HepG2 (cell line): ENCODE data around the gene DYNC2I2. TPM values are rescaled to one million over a fixed set of nuclear protein-coding genes. Genes with fewer than 3 reads are reported as not detected.

ENCODE experiments used
- ATAC-seq: fragments of 200-7000 bp; cut with Tn5 transposase; 3 replicates; pipeline ENCODE4 v1.9.1; 2020; ENCODE audit warnings: mild to moderate bottlenecking, moderate library complexity
- BruUV-seq: library from RNA; stranded (reverse); fragments of 400-500 nt; replicated peaks from 2 replicates; lab custom pipeline; 2021; lab: Mats Ljungman, UMichigan
- CTCF ChIA-PET: fragments of 300-600 bp; formaldehyde crosslinking; extraction: SDS; loops from one replicate; lab custom pipeline; 2021; ENCODE audit warnings: low total read pairs, inconsistent platforms, low intra/inter-chr PET ratio; lab: Yijun Ruan, JAX
- POLR2A ChIA-PET: fragments of 350-600 bp; sonication (Branson Sonifier 250); formaldehyde crosslinking; loops from one replicate; lab custom pipeline; 2020; ENCODE audit warnings: antibody characterized with exemption, inconsistent platforms; lab: Yijun Ruan, JAX
- DNase-seq: peaks from one replicate; pipeline ENCODE4 v3.0.0-alpha.2; 2015; ENCODE audit warnings: low spot score
- FAIRE-seq: peaks from 3 replicates; lab custom pipeline; 2011; peaks lifted over from hg19 to GRCh38; lab: Jason Lieb, UNC
- H2AFZ ChIP-seq: one replicate; pipeline ENCODE4 v1.6.1; 2011; ENCODE audit warnings: low read length, inconsistent platforms
- H3K27ac ChIP-seq: fragments of 300-600 bp; 3 replicates; pipeline ENCODE4 v1.8.0; 2011; ENCODE audit warnings: mixed run types, mild to moderate bottlenecking, mixed read lengths, low read length, inconsistent platforms; ENCODE audit not compliant: insufficient read depth; ENCODE audit errors: extremely low read length
- H3K27me3 ChIP-seq, 2 experiments: fragments of 200-600 bp in 1 of 2; 2 replicates in 1 of 2; 3 replicates in 1 of 2; pipeline versions ENCODE4 v1.6.0 to v1.8.0; 2011; ENCODE audit warnings: low read length in 2 of 2, mild to moderate bottlenecking in 2 of 2, moderate library complexity in 2 of 2, inconsistent platforms in 1 of 2; ENCODE audit not compliant: insufficient read depth in 2 of 2, control insufficient read depth in 1 of 2
- H3K36me3 ChIP-seq, 2 experiments: fragments of 200-600 bp in 1 of 2; replicated peaks in 1 of 2; 2 replicates in 1 of 2; 3 replicates in 1 of 2; pipeline versions ENCODE4 v1.5.1 to v1.8.0; 2011; ENCODE audit warnings: low read length in 2 of 2, inconsistent platforms in 1 of 2; ENCODE audit not compliant: insufficient read depth in 2 of 2, control insufficient read depth in 1 of 2
- H3K4me1 ChIP-seq: 2 replicates; pipeline ENCODE4 v1.5.1; 2012; ENCODE audit warnings: low read length, inconsistent platforms; ENCODE audit not compliant: insufficient read depth
- H3K4me2 ChIP-seq: 2 replicates; pipeline ENCODE4 v1.6.0; 2011; ENCODE audit warnings: low read depth, low read length, inconsistent platforms
- H3K4me3 ChIP-seq, 3 experiments: fragments of 200-600 bp in 1 of 3; sonication (generic), shearing (Covaris generic) in 1 of 3; replicated peaks in 1 of 3; 2 replicates each; pipeline ENCODE4 v1.5.1; 2011 to 2016; ENCODE audit warnings: low read length in 3 of 3, inconsistent platforms in 2 of 3, low read depth in 2 of 3, mild to moderate bottlenecking in 2 of 3, control low read depth in 1 of 3, mixed read lengths in 1 of 3; ENCODE audit not compliant: insufficient read depth in 1 of 3
- H3K79me2 ChIP-seq: one replicate; pipeline ENCODE4 v1.6.1; 2011; ENCODE audit warnings: low read length, inconsistent platforms; ENCODE audit not compliant: insufficient read depth
- H3K9ac ChIP-seq: 2 replicates; pipeline ENCODE4 v1.6.0; 2011; ENCODE audit warnings: mild to moderate bottlenecking, low read depth, low read length, inconsistent platforms; ENCODE audit not compliant: insufficient read depth
- H3K9me3 ChIP-seq: 2 replicates; pipeline ENCODE4 v1.5.1; 2012; ENCODE audit warnings: mild to moderate bottlenecking, low read length
- H4K20me1 ChIP-seq: 2 replicates; pipeline ENCODE4 v1.6.0; 2011; ENCODE audit warnings: inconsistent platforms, mild to moderate bottlenecking, low read length, moderate library complexity; ENCODE audit not compliant: insufficient read depth
- ASH2L ChIP-seq: fragments of 300-600, 200-600 bp; sonication (generic); IDR thresholded peaks from 2 replicates; pipeline ENCODE4 v1.7.0; 2017; ENCODE audit warnings: low read depth, mild to moderate bottlenecking, moderate library complexity, mixed read lengths, low read length; ENCODE audit not compliant: insufficient read length
- HDAC2 ChIP-seq: sonication (generic); formaldehyde crosslinking; IDR thresholded peaks from 2 replicates; pipeline ENCODE4 v1.4.0; 2020; ENCODE audit warnings: missing genetic modification reagents
- MAFF ChIP-seq: IDR thresholded peaks from 2 replicates; pipeline ENCODE4 v1.6.1; 2011; ENCODE audit warnings: low read depth, low read length, improper control_type of control experiment
- MAFK ChIP-seq, 2 experiments: IDR thresholded peaks in 1 of 2; conservative IDR thresholded peaks in 1 of 2; 2 replicates each; pipeline ENCODE4 v1.6.1; 2011; ENCODE audit warnings: improper control_type of control experiment in 2 of 2, low read length in 2 of 2
- SP2 ChIP-seq: sonication (generic); formaldehyde crosslinking; IDR thresholded peaks from 2 replicates; pipeline ENCODE4 v1.5.1; 2020; ENCODE audit warnings: mild to moderate bottlenecking, missing genetic modification reagents
- ZNF768 ChIP-seq: sonication (generic); formaldehyde crosslinking; IDR thresholded peaks from 2 replicates; pipeline ENCODE4 v1.4.0; 2020; ENCODE audit warnings: missing genetic modification reagents
- WGBS: methylation state at CpG from one replicate; pipeline ENCODE4 v1.1.6; 2017; ENCODE audit warnings: low lambda C conversion rate; 5-methylcytosine and 5-hydroxymethylcytosine counted together
- in situ Hi-C: cut with HindIII; loops from 2 replicates; pipeline ENCODE4 v1.10.0; 2017; ENCODE audit warnings: low pct_unique_long_range_greater_than_20kb; ENCODE audit not compliant: extremely low pct_ligation_motif_present
- intact Hi-C: fragments of 100-400 bp; cut with micrococcal nuclease; formaldehyde crosslinking; loops from one replicate; pipeline ENCODE4 v1.10.0; 2022; ENCODE audit not compliant: unreplicated experiment
- polyA plus RNA-seq, 8 experiments: library from polyadenylated mRNA; depleted of rRNA in 3 of 8; stranded (reverse) in 7 of 8; unstranded in 1 of 8; fragments of >200 nt; fragmentation: Illumina TruSeq in 4 of 8; extraction: Trizol in 4 of 8; gene quantifications; 2 replicates each; pipeline versions ENCODE4 v1.2.1 to v1.2.3, GENCODE V29; 2011 to 2016; ENCODE audit warnings: low read depth in 4 of 8, missing spikeins in 1 of 8, mixed read lengths in 1 of 8; ENCODE audit not compliant: insufficient read depth in 1 of 8
- total RNA-seq, 5 experiments: library from RNA; depleted of rRNA; stranded (reverse); fragments of >200 nt; fragmentation: Illumina TruSeq; extraction: Trizol; gene quantifications; 2 replicates each; pipeline ENCODE4 v1.2.3, GENCODE V29; 2016; ENCODE audit warnings: low read depth in 1 of 5
- TF ChIP-seq, protein P1 (sequence below), 2 experiments: fragments of 450-650 bp in 1 of 2; sonication (generic) in 1 of 2; formaldehyde crosslinking in 1 of 2; IDR thresholded peaks; 2 replicates each; pipeline versions ENCODE4 v1.6.1 to v1.8.0; 2016 to 2022; ENCODE audit warnings: antibody characterized with exemption in 1 of 2, mild to moderate bottlenecking in 1 of 2, missing genetic modification reagents in 1 of 2
- TF ChIP-seq, protein P2 (sequence below): sonication (generic); formaldehyde crosslinking; IDR thresholded peaks from 2 replicates; pipeline ENCODE4 v1.9.0; 2021; ENCODE audit warnings: missing genetic modification reagents, borderline replicate concordance
- TF ChIP-seq, protein P3 (sequence below): sonication (generic); formaldehyde crosslinking; IDR thresholded peaks from 2 replicates; pipeline ENCODE4 v1.8.1; 2022; ENCODE audit warnings: low read depth, mild to moderate bottlenecking, missing genetic modification reagents
- TF ChIP-seq, protein P4 (sequence below): sonication (generic); formaldehyde crosslinking; IDR thresholded peaks from 2 replicates; pipeline ENCODE4 v1.5.0; 2020; ENCODE audit warnings: missing genetic modification reagents, mild to moderate bottlenecking, borderline replicate concordance

The DYNC2I2 gene
- total and polyA plus RNA-seq, 2 of the 13 experiments (the other 11 are each of a cell fraction or from before 2014, with no cell fraction given), result 13.7 to 40.2 TPM

DNA sequence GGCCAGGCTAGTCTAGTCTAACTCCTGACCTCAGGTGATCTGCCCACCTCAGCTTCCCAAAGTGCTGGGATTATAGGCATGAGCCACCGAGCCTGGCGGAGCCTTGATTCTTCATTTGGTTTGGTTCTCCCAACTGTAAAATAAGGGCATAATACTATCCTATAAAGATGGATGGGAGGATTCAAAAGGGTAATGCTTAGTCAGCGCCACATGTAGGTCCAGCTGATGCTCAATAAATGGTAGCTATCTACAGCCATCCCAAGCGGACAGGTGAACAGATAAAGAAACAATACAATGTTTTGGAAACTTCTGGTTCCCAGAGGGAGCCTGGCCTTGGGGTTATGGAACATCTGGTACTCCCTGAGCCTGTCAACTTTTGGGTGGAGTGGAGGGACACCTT lies 18.7 kb upstream of the DYNC2I2 start:
- H3K9ac ChIP-seq, result no peak overlapping the region
- H3K4me1 ChIP-seq, result peaks cover 11% of the 10 kb centered on the region; the same call in 1 of the 2 replicates
- H3K79me2 ChIP-seq, result no peaks in the 10 kb centered on the region
- no peak for DNase-seq
- no peaks in the 10 kb centered on the region for H3K27me3 ChIP-seq
- WGBS, result 94% methylated on average over 4 of the region's 4 CpGs
- H3K36me3 ChIP-seq, result no peaks in the 10 kb centered on the region
- POLR2A ChIA-PET, result interaction anchor here (1.3 kb wide), 1 partner anchor 9 kb away, joined by 5 read pairs; no protein-coding TSS in a partner anchor
- FAIRE-seq, result no peak
- no peak for ATAC-seq
- no peak overlapping the region for H3K27ac ChIP-seq
- H3K4me3 ChIP-seq, result no peak overlapping the region
- intact Hi-C loops, result no loop called here
- H3K4me2 ChIP-seq, result no peak overlapping the region
- CTCF ChIA-PET, result no interaction called here
- in situ Hi-C loops, result no loop called here
- no TSS peak for BruUV-seq
- no peak overlapping the region for H2AFZ ChIP-seq
- H3K9me3 ChIP-seq, result no peaks in the 10 kb centered on the region
- no peaks in the 10 kb centered on the region for H4K20me1 ChIP-seq
- TF ChIP-seq ASH2L, result no peak
- TF ChIP-seq, protein P1, sequence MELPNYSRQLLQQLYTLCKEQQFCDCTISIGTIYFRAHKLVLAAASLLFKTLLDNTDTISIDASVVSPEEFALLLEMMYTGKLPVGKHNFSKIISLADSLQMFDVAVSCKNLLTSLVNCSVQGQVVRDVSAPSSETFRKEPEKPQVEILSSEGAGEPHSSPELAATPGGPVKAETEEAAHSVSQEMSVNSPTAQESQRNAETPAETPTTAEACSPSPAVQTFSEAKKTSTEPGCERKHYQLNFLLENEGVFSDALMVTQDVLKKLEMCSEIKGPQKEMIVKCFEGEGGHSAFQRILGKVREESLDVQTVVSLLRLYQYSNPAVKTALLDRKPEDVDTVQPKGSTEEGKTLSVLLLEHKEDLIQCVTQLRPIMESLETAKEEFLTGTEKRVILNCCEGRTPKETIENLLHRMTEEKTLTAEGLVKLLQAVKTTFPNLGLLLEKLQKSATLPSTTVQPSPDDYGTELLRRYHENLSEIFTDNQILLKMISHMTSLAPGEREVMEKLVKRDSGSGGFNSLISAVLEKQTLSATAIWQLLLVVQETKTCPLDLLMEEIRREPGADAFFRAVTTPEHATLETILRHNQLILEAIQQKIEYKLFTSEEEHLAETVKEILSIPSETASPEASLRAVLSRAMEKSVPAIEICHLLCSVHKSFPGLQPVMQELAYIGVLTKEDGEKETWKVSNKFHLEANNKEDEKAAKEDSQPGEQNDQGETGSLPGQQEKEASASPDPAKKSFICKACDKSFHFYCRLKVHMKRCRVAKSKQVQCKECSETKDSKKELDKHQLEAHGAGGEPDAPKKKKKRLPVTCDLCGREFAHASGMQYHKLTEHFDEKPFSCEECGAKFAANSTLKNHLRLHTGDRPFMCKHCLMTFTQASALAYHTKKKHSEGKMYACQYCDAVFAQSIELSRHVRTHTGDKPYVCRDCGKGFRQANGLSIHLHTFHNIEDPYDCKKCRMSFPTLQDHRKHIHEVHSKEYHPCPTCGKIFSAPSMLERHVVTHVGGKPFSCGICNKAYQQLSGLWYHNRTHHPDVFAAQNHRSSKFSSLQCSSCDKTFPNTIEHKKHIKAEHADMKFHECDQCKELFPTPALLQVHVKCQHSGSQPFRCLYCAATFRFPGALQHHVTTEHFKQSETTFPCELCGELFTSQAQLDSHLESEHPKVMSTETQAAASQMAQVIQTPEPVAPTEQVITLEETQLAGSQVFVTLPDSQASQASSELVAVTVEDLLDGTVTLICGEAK (IDR thresholded peaks at IDR 0.05), result no peak
- TF ChIP-seq, protein P1 (CRISPR knock-in tag; IDR thresholded peaks at IDR 0.05), result no peak
- peak; percentile 37 to 66; a peak in 3 of 4 replicates for TF ChIP-seq MAFK (conservative IDR thresholded peaks at IDR 0.05 in 1 of 2, IDR thresholded peaks at IDR 0.05 in 1 of 2; ENCODE audit: low read length in 2 of 2)
- TF ChIP-seq, protein P2, sequence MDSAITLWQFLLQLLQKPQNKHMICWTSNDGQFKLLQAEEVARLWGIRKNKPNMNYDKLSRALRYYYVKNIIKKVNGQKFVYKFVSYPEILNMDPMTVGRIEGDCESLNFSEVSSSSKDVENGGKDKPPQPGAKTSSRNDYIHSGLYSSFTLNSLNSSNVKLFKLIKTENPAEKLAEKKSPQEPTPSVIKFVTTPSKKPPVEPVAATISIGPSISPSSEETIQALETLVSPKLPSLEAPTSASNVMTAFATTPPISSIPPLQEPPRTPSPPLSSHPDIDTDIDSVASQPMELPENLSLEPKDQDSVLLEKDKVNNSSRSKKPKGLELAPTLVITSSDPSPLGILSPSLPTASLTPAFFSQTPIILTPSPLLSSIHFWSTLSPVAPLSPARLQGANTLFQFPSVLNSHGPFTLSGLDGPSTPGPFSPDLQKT (CRISPR knock-in tag), result no peak
- no peak for TF ChIP-seq HDAC2 (CRISPR knock-in tag)
- TF ChIP-seq, protein P3, sequence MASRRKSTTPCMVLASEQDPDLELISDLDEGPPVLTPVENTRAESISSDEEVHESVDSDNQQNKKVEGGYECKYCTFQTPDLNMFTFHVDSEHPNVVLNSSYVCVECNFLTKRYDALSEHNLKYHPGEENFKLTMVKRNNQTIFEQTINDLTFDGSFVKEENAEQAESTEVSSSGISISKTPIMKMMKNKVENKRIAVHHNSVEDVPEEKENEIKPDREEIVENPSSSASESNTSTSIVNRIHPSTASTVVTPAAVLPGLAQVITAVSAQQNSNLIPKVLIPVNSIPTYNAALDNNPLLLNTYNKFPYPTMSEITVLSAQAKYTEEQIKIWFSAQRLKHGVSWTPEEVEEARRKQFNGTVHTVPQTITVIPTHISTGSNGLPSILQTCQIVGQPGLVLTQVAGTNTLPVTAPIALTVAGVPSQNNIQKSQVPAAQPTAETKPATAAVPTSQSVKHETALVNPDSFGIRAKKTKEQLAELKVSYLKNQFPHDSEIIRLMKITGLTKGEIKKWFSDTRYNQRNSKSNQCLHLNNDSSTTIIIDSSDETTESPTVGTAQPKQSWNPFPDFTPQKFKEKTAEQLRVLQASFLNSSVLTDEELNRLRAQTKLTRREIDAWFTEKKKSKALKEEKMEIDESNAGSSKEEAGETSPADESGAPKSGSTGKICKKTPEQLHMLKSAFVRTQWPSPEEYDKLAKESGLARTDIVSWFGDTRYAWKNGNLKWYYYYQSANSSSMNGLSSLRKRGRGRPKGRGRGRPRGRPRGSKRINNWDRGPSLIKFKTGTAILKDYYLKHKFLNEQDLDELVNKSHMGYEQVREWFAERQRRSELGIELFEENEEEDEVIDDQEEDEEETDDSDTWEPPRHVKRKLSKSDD (CRISPR knock-in tag), result no peak
- no peak for TF ChIP-seq SP2 (CRISPR knock-in tag)
- TF ChIP-seq, protein P4, sequence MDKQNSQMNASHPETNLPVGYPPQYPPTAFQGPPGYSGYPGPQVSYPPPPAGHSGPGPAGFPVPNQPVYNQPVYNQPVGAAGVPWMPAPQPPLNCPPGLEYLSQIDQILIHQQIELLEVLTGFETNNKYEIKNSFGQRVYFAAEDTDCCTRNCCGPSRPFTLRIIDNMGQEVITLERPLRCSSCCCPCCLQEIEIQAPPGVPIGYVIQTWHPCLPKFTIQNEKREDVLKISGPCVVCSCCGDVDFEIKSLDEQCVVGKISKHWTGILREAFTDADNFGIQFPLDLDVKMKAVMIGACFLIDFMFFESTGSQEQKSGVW (CRISPR knock-in tag), result no peak
- no peak for TF ChIP-seq ZNF768 (CRISPR knock-in tag)
- peak; percentile 35; the same call in 1 of the 2 replicates for TF ChIP-seq MAFF
